Measurements from ENCODE around the gene PPFIA3.

The PPFIA3 gene

DNA sequence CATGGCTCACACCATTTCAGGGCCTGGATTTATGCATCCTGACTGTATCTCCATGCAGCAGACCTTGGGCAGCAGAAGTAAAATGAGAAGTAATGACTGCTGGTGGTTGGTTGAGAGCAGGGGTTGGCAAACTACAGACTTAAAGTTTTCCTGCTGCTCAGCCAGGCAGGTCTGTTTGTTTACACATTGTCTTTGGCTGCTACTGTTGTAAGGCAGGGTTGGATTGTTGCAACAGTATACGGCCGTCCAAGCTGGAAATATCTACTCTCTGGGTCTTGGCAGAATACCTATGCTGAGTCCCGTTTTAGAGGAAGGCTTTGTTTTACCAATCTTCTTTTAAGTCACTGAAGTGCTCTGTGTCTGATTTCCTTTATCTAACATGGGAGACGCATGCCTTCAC is 20.5 kb upstream of the PPFIA3 start:
- no peak overlapping the region for H3K4me3 ChIP-seq (ENCODE audit: low read length)
- no peak for DNase-seq (ENCODE audit: low read depth, low spot score)

DNA sequence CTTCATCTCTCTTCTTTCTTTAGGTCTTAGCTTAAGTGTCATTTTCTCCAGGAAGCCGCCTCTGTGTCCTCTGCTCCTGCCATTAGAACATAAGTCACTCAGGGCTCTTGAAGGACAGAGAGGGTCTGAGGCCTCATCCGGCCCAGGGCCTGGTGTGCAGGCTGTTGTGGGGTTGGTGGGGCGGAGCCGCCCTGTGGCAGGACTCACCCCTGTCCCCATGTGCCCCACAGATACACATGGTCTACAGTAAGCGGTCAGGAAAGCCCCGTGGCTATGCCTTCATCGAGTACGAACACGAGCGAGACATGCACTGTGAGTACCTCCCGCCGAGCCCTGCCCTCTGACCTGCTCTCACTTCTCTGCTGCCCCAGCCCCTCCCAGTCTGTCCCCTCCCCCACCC is 18.2 kb upstream of the PPFIA3 start:
- DNase-seq (ENCODE audit: low read depth, low spot score): no peak
- H3K4me3 ChIP-seq (ENCODE audit: low read length): no peak overlapping the region

DNA sequence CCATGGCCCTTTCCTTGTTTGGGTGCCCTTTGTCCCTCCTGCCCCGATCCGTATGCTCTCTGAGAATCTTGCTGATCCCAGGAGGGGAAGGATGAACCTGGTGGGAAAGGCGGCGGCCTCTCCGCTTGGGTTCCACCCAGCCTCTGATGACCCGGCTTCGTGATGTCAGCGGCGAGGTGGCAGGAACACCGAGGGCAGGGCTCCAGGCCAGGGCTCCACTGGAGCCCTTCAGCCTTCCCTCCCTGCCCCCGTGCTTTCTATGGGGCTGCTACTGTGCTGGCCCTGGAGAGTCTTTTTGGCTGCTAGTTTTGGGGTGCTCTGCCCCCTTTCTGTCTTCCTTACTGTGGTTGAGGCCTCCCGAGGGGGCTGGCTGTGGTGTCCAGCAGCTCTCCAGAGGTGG is 17.0 kb upstream of the PPFIA3 start:
- DNase-seq (ENCODE audit: low read depth, low spot score): no peak
- H3K4me3 ChIP-seq (ENCODE audit: low read length): no peak overlapping the region

DNA sequence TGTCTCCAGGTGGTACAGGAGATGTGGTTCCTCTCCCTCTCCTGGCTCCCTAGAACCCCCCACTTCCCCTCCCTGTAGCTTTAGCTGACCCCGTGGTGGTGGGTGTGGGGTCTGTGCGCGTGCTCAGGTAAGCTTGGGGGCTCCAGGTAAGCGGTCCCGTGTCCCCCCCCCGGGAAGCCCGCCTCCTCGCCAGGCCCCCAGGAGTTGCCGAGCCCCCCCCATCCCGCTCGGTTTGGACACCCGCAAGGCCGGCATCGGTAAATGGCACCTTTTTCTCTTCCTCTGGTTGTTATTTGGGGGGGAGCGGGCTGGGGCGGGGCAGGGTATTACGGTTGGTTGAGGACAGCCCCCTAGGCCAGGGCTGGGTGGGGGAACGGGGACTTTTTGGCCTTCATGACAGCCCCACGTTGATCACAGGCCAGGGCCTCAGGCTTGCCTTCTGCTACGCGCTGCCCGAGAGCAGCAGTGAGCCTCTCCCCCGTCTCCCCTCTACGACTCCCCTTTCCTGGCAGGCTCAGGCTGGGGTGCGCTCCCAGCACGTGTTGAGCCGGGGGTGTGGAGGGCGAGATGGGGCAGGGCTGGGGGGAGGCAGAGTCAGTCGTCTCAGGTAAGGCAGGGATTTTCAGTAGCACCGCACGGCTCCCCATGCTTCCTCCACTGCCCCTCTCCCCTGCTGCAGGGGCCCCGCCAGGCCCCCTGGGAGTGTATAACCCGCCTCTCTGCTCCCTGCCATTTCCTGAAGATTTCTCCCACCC is 15.8 kb upstream of the PPFIA3 start:
- peak; percentile 41 for DNase-seq (ENCODE audit: low read depth, low spot score)
- H3K4me3 ChIP-seq (ENCODE audit: low read length): no peak overlapping the region

DNA sequence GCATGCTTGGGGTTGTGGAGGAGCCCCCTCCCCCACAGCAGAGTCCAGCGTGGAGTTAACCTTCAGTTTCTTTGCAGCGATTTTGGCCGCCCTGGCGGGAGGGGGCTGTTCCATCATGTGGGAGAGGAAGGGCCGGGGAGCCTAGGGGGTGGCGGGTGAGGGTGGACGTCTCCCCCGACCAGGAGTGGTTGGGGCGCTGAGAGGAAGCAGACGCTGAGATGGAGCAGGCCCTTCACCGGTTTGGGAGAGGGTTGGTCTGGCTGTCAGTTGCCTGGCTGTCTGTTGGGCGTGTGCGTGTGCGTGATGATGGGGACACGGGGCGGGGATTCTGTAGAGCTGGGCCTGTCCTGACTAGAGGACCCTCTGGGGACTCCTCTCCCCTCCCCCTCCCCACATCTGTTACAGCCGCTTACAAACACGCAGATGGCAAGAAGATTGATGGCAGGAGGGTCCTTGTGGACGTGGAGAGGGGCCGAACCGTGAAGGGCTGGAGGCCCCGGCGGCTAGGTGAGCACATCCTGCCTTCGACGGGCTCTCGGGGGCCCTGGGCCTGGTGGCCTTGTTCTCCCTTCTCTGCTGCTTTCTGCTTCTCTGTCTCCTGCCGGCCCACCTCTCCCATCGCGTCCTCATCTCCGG is 15.0 kb upstream of the PPFIA3 start:
- no peak overlapping the region for H3K4me3 ChIP-seq (ENCODE audit: low read length)
- DNase-seq (ENCODE audit: low read depth, low spot score): no peak

DNA sequence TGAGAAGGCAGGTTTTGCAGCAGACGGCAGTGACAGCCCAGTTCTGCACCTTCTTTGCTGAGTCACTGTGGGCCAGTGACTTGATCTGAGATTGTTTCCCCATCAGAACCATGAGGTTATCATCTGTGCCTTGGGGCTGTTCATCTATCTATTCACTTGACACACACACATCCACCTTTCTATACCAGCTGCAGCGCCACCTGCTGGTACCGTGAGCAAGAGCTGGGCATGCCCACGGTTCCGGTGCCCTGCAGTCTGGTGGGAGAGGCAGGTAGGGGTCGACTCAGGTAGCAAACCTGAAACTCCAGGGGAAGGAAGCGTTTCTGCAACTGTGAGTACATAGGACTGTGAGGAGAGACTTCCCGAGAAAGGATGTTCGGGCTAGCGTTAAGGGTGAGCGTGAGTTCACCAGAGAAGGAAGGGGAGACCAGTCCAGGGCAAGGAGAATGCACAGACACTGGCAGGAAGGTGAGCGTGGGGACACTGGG is 12.7 kb upstream of the PPFIA3 start:
- peak; percentile 48 for DNase-seq (ENCODE audit: low read depth, low spot score)
- no peak overlapping the region for H3K4me3 ChIP-seq (ENCODE audit: low read length)

DNA sequence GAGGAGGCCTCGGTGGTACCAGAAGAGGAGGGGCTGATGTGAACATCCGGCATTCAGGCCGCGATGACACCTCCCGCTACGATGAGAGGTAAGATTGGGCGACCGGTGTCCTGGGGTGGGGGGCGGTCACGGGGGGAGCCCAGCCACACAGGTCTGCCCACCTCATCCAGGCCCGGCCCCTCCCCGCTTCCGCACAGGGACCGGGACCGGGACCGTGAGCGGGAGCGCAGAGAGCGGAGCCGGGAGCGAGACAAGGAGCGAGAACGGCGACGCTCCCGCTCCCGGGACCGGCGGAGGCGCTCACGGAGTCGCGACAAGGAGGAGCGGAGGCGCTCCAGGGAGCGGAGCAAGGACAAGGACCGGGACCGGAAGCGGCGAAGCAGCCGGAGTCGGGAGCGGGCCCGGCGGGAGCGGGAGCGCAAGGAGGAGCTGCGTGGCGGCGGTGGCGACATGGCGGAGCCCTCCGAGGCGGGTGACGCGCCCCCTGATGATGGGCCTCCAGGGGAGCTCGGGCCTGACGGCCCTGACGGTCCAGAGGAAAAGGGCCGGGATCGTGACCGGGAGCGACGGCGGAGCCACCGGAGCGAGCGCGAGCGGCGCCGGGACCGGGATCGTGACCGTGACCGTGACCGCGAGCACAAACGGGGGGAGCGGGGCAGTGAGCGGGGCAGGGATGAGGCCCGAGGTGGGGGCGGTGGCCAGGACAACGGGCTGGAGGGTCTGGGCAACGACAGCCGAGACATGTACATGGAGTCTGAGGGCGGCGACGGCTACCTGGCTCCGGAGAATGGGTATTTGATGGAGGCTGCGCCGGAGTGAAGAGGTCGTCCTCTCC is 11.5 kb upstream of the PPFIA3 start:
- H3K4me3 ChIP-seq (ENCODE audit: low read length): no peak overlapping the region

DNA sequence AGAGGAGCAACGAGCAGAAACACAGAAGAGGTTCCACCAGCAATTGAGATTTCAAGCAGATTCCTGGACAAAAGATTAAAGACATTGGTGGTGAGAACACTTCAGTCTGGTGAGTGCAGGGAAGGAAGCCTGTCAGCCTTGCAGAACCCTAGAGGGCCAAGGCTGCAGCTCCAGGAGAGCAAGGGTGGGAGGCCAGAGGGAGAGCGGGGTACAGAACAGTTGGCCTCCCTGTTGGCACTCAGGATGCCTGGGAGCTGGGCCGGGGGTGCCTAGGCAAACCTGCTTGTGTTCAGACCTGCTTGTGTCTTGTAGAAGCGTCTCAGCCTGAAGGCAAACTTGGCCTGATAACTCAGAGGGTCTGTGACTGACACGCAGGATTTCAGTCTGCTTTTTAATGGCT is 10.3 kb upstream of the PPFIA3 start:
- DNase-seq (ENCODE audit: low read depth, low spot score): no peak
- no peak overlapping the region for H3K4me3 ChIP-seq (ENCODE audit: low read length)

More for the DNA sequence above, 11.5 kb upstream of the PPFIA3 start:
- no peak for DNase-seq (ENCODE audit: low read depth, low spot score)

DNA sequence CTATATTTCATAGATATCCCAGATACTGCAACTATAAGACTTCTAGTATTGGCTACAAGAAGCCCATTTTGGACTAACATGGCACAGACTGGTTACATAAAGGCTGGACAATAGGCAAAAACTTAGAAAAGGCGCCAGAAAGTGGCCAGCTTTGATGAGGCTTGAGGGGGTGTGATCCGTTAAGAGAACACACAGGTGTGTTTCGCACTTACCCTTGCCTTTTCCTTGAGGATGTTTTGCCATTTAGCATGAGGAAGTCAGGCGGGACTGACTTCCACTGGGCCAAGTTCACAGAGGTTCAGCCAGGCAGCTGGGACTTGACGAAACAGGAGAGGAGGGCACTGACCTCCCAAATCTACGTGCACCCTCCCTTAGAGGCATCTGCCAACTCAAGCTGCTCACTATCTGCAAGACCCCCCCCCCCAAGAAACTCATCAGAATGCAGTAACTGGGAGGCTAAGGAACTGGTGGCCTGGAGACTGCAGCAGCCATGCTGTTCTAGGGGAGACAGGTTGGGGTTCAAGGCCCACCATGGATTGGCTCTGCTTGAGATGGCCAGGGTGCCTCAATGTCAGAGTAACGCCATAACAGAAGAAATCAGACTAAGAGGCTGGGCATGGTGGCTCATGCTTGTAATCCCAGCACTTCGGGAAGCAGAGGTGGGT is 9.6 kb upstream of the PPFIA3 start:
- no peak for DNase-seq (ENCODE audit: low read depth, low spot score)
- no peak overlapping the region for H3K4me3 ChIP-seq (ENCODE audit: low read length)

DNA sequence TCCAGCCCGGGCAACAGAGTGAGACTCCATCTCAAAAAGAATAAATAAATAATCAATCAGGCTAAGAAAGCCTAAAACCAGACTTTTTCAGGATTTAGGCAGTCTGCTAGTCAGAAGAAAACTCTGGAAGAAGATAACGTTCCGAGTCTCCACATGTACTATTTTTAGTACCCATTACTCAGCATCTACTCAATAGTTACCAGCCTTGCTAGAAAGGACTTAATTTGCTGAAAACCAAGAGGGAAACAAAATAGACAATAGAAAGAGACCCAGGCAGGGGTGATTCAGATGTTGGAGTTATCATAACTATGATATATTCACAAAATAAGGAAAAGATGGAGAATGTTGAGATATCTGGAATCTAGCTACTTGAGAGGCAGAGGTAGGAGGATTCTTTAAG is 8.8 kb upstream of the PPFIA3 start:
- no peak for DNase-seq (ENCODE audit: low read depth, low spot score)
- H3K4me3 ChIP-seq (ENCODE audit: low read length): no peak overlapping the region

DNA sequence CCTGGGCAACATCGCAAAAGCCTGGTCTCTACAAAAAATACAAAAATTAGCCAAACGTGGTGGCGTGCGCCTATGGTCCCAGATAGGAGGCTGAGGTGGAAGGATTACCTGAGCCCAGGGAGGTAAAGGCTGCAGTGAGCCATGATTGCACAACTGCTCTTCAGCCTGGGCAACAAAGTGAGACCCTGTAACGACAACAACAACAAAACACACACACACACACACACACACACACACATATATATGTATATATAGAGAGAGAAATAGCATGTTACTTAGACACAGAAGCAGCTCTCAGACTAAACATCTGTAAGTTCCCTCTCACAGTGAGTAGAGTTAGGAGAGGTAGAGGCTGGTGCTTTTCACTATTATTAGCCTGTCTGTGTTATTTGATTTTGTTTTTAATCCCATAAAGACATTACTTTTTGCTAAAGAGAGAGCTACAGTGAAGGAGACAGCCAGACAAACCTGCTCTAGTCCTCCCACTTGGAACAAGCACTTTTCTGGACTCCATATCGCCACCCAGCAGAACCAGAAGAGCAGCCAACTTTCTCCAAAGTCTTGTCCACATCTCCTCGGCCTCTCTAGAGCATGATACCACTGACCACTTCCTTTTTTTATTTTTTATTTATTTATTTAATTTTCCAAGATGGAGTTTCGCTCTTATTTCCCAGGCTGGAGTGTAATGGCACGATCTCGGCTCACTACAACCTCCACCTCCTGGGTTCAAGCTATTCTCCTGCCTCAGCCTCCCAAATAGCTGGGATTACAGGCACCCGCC is 7.9 kb upstream of the PPFIA3 start:
- no peak overlapping the region for H3K4me3 ChIP-seq (ENCODE audit: low read length)
- no peak for DNase-seq (ENCODE audit: low read depth, low spot score)

DNA sequence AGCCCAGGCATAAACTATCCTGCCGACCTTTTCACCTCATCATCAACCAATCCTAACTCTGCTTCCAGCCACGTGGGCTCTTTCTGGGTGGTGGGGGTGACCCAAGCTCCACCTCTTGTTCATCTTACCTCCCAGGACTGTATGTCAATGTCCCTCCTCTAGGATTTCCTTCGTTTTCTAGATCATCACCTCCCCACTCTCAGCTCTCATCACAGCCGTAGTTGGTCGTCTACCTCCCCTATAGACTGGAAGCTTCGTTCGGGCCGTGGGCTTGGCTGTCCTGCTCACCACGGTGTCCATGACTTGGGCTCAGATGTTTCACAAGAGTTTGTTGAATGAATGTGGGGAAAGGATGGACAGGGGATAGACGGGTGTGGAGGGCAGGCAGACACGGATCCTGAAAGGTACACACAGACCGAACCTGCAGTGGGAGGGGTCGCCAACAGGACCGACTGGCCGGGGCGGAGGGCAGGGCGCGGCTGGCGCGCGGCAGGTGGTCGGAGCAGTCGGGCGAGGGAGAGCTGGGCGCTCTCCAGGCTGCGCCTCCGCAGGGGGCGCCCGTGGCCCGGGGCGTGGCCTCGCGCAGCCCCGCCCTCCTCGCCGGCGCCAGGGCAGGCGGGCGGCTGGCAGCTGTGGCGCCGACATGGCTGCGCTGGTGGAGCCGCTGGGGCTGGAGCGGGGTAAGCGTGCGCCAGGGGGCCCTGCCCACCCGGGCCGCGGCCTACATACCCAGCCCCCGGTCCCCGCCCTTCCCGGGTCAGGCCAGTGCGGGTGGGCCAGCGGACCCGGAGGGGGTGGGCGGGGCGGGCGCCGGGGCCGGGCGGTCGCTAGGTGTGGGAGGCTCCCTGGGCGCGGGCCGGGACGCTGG is 5.3 kb upstream of the PPFIA3 start, which contains the start of gene LIN7B:
Gene LIN7B, plus strand, starts transcription at position 609 of the 868 bp plus-strand sequence. Its CDS starts 35 bp downstream, at position 644.
- peak; percentile 50 for DNase-seq (ENCODE audit: low read depth, low spot score)
- H3K4me3 ChIP-seq (ENCODE audit: low read length): peak within 1 kb of the TSS; percentile 65

DNA sequence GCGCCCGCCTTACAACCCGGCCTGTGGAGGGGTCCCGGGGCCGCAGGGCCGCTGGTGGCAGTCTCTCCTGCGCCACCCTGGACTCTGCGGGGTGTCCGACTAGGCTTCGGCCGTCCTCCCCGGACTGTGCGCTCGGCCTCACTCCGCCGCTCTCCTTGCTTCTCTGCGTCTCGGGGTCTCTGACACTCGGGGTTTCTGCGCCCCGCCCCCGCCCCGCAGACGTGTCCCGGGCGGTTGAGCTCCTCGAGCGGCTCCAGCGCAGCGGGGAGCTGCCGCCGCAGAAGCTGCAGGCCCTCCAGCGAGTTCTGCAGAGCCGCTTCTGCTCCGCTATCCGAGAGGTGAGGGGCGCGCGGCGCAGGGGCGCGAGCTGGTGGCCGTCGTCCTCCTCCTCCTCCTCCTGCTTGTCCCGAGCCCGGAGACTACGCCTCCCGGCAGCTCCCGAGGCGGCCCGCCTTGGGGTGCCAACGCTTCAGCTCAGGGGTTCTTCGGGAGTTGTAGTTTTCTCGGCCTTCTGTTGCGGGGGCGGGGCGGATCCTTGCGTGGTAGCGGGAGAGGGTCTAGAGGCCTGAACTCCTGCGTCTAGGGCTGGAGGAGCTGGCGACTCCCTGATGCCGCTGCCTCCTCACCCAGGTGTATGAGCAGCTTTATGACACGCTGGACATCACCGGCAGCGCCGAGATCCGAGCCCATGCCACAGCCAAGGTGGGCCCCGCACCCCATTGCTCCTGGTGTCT is 4.5 kb upstream of the PPFIA3 start:
- DNase-seq (ENCODE audit: low read depth, low spot score): no peak
- peak overlapping the region; percentile 65 for H3K4me3 ChIP-seq (ENCODE audit: low read length)

DNA sequence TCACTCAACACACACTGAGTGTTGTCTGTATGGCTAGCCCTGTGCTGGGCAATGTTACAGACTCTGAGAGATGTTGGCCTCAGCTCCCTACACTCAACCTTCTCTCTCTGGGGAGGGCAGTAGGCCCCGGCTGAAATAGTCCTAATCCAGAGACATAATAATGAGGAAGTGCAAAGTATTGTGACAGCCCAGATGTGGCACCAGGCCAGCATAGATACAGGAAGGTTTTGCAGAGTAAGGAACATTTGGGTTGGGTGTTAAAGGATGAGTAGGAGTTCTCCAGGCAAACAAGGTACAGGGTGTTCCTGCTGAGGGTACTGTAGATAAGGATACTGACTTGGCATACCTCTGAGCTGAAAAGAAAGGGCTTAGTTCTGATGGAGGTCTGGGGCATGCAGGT is 2.8 kb upstream of the PPFIA3 start:
- no peak for DNase-seq (ENCODE audit: low read depth, low spot score)
- no peak overlapping the region for H3K4me3 ChIP-seq (ENCODE audit: low read length)

DNA sequence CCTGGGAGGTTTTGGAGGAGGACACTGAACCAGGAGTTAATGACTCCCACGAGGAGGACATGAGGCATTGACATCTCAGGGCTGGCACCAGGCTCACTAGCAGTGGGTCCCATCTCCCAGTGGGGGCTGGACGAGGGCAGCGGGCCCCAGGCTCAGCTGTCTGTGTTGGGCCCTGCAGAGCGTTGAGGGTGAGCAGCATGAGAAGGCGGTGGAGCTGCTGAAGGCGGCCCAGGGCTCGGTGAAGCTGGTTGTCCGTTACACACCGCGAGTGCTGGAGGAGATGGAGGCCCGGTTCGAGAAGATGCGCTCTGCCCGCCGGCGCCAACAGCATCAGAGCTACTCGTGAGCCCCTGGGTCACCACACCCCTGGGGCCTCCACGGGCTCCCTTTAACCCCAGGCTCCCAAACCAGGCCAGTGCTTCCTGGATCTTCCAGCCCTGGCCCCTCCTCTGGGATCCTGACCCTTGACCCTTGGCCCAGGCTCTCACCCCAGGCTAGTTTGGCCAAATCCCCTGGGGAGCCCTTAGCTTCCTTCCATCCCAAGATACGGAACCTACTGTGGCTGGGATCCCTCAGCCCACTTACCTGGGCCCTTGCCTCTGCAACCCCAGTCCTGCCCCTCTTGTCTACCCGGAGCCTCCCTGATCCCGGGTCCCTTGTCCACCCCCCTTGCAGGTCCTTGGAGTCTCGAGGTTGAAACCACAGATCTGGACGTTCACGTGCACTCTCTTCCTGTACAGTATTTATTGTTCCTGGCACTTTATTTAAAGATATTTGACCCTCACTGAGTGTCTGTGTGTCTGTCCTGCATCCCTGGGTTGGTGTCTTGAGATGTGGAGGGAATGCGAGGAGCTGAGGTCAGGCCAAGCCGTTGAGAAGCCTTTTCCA is 1.4 kb upstream of the PPFIA3 start:
- no peak for DNase-seq (ENCODE audit: low read depth, low spot score)
- H3K4me3 ChIP-seq (ENCODE audit: low read length): peak overlapping the region; percentile 72
